ENCODE measurements around the gene ZNF600.
"Not testable (repeated sequence)": the region's sequence is repeated elsewhere in the genome, so short reads cannot be mapped to it uniquely, and the experiment has no call there.

The ZNF600 gene

DNA sequence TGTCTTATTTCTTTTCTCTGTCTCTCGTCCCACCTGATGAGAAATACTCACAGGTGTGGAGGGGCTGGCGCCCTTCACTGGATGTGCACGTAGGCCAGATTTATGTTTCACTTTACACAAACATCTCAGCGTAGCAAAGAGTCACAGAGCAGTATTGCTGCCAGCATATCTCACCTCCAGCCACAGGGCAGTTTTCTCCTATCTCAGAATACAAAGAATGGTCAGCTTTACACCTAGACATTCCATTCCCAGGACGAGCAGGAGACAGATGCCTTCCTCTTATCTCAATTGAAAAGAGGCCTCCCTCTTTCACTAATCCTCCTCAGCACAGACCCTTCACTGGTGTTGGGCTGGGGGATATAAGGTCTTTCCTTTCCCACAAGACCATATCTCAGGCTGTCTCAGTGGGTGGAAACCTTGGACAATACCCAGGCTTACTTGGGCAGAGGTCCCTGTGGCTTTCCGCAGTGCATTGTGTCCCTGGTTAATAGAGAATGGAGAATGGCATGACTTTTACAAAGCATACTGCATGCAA is 44.6 kb downstream of the ZNF600 start:
- no peak overlapping the region for H3K4me3 ChIP-seq (ENCODE audit: low read length)
- TF ChIP-seq, protein P1, sequence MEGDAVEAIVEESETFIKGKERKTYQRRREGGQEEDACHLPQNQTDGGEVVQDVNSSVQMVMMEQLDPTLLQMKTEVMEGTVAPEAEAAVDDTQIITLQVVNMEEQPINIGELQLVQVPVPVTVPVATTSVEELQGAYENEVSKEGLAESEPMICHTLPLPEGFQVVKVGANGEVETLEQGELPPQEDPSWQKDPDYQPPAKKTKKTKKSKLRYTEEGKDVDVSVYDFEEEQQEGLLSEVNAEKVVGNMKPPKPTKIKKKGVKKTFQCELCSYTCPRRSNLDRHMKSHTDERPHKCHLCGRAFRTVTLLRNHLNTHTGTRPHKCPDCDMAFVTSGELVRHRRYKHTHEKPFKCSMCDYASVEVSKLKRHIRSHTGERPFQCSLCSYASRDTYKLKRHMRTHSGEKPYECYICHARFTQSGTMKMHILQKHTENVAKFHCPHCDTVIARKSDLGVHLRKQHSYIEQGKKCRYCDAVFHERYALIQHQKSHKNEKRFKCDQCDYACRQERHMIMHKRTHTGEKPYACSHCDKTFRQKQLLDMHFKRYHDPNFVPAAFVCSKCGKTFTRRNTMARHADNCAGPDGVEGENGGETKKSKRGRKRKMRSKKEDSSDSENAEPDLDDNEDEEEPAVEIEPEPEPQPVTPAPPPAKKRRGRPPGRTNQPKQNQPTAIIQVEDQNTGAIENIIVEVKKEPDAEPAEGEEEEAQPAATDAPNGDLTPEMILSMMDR (IDR thresholded peaks at IDR 0.05; ENCODE audit: low read depth, low read length) = no peak
- no peak for TF ChIP-seq EZH2phosphoT487 (IDR thresholded peaks at IDR 0.05; ENCODE audit: low read depth)
- no peak overlapping the region for H3K27ac ChIP-seq (ENCODE audit: low read length)
- no peaks in the 10 kb centered on the region for H4K20me1 ChIP-seq (ENCODE audit: insufficient read depth, low read length)
- no peak overlapping the region for H3K9ac ChIP-seq (ENCODE audit: low read length)
- H3K36me3 ChIP-seq (replicated peaks; ENCODE audit: low read depth, low read length) = no peaks in the 10 kb centered on the region
- H3K9me3 ChIP-seq (ENCODE audit: insufficient read depth, low read length) = no peaks in the 10 kb centered on the region
- peak overlapping the region; percentile 4; the same call in 1 of the 2 replicates for H3K4me2 ChIP-seq (ENCODE audit: low read length)
- no peaks in the 10 kb centered on the region for H3K27me3 ChIP-seq (ENCODE audit: low read depth, low read length)
- H2AFZ ChIP-seq (ENCODE audit: low read depth, low read length) = peak overlapping the region; percentile 54; the same call in 1 of the 2 replicates
- peaks cover 8% of the 10 kb centered on the region; the same call in 1 of the 2 replicates for H3K4me1 ChIP-seq (ENCODE audit: low read length)
- no peaks in the 10 kb centered on the region for H3K79me2 ChIP-seq (ENCODE audit: low read length)

DNA sequence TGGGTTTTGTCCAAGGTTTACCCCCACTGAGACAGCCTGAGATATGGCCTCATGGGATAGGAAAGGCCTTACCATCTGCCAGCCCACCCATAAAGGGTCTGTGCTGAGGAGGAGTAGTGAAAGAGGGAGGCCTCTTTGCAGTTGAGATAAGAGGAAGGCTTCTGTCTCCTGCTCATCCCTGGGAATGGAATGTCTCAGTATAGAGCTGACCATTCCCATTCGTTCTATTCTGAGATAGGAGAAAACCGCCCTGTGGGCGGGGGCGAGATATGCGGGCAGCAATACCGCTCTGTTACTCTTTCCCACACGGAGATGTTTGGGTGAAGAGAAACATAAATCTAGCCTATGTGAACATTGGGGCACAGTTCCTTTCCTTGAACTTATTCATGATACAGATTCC is 45.2 kb downstream of the ZNF600 start:
- not testable (repeated sequence) for H3K9ac ChIP-seq (ENCODE audit: low read length); H4K20me1 ChIP-seq (ENCODE audit: insufficient read depth, low read length); H3K36me3 ChIP-seq (replicated peaks; ENCODE audit: low read depth, low read length); H3K4me1 ChIP-seq (ENCODE audit: low read length); H3K4me3 ChIP-seq (ENCODE audit: low read length); H3K27me3 ChIP-seq (ENCODE audit: low read depth, low read length); H2AFZ ChIP-seq (ENCODE audit: low read depth, low read length); H3K4me2 ChIP-seq (ENCODE audit: low read length); H3K27ac ChIP-seq (ENCODE audit: low read length); H3K79me2 ChIP-seq (ENCODE audit: low read length); H3K9me3 ChIP-seq (ENCODE audit: insufficient read depth, low read length)

DNA sequence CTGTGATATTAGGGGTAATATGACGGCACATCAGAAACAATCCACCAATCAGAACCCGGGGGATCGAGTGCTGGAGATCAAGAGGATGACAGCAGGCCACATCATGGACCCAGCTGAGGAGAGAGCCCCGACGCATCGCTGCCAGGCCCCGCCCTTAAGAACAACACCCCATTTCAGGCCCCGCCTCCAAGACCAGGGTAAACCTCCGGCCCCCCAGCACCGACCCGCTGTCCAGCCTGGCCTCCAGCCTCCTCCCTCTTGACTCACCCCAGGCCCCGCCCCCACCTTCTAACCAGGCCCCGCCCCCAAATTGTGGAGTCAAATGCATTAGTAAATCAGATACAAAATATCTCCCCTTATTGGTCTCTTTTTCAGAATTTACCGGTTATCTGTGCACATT is 47.0 kb downstream of the ZNF600 start:
- Histone ChIP-seq H3K4me1 (ENCODE audit: low read length) (peaks cover 16% of the 10 kb centered on the region; the same call in 1 of the 2 replicates), H2AFZ (ENCODE audit: low read depth, low read length) (no peak overlapping the region), H3K27me3 (ENCODE audit: low read depth, low read length) (no peaks in the 10 kb centered on the region), H3K4me3 (ENCODE audit: low read length) (no peak overlapping the region), H3K9me3 (ENCODE audit: insufficient read depth, low read length) (no peaks in the 10 kb centered on the region), H4K20me1 (ENCODE audit: insufficient read depth, low read length) (no peaks in the 10 kb centered on the region), H3K79me2 (ENCODE audit: low read length) (peaks cover 2% of the 10 kb centered on the region), H3K9ac (ENCODE audit: low read length) (no peak overlapping the region), H3K4me2 (ENCODE audit: low read length) (no peak overlapping the region), H3K27ac (ENCODE audit: low read length) (no peak overlapping the region), H3K36me3 (replicated peaks; ENCODE audit: low read depth, low read length) (no peaks in the 10 kb centered on the region)
- TF ChIP-seq, protein P1 (IDR thresholded peaks at IDR 0.05; ENCODE audit: low read depth, low read length) = no peak
- no peak for TF ChIP-seq EZH2phosphoT487 (IDR thresholded peaks at IDR 0.05; ENCODE audit: low read depth)

- peak overlapping the region; percentile 95; the same call in 1 of the 2 replicates for H3K9ac ChIP-seq (ENCODE audit: low read length)
- peak overlapping the region; percentile 82; the same call in 1 of the 2 replicates for H2AFZ ChIP-seq (ENCODE audit: low read depth, low read length)
- no peaks in the 10 kb centered on the region for H4K20me1 ChIP-seq (ENCODE audit: insufficient read depth, low read length)
- H3K4me3 ChIP-seq (ENCODE audit: low read length) = peak overlapping the region; percentile 95
- no peaks in the 10 kb centered on the region for H3K9me3 ChIP-seq (ENCODE audit: insufficient read depth, low read length)
- peaks cover 12% of the 10 kb centered on the region; the same call in 1 of the 2 replicates for H3K4me1 ChIP-seq (ENCODE audit: low read length)
- H3K27me3 ChIP-seq (ENCODE audit: low read depth, low read length) = no peaks in the 10 kb centered on the region
- peaks cover 24% of the 10 kb centered on the region for H3K79me2 ChIP-seq (ENCODE audit: low read length)
- H3K27ac ChIP-seq (ENCODE audit: low read length) = peak overlapping the region; percentile 68
- H3K36me3 ChIP-seq (replicated peaks; ENCODE audit: low read depth, low read length) = peaks cover 5% of the 10 kb centered on the region
- TF ChIP-seq, protein P1 (IDR thresholded peaks at IDR 0.05; ENCODE audit: low read depth, low read length) = no peak
- no peak for TF ChIP-seq EZH2phosphoT487 (IDR thresholded peaks at IDR 0.05; ENCODE audit: low read depth)
- peak overlapping the region; percentile 72 for H3K4me2 ChIP-seq (ENCODE audit: low read length)
Measured at GRCh38 chr19:52735734-52736133, 50.9 kb downstream of the ZNF600 start.
